ENCODE data around the gene TNIK.

Gene TNIK

DNA sequence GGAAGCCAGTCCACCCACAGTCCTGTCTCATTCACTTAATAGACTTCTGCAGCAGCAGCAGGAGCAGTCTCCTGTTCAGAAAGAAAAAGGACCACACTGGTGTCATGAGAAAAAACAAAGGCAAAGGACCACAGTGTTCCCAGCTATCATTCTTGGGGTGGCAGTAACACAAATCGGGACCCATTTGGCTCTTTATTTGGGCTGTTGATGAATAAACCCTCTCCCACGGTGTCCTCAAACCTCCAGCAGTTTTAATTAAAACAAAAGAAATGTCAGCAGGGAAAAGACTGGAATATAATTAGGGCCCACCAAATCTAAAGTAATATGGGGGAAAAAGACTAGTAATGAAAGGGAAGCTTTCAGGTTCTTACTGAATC, 223.2 kb downstream of the TNIK start:
- no peaks in the 10 kb centered on the region for H3K27me3 ChIP-seq (ENCODE audit: control insufficient read depth, low read length)
- no peaks in the 10 kb centered on the region for H3K79me2 ChIP-seq (ENCODE audit: control insufficient read depth, low read length)
- H3K4me3 ChIP-seq (ENCODE audit: low read length) = no peak overlapping the region
- H4K20me1 ChIP-seq (ENCODE audit: control insufficient read depth, insufficient read depth, low read depth, low read length) = no peaks in the 10 kb centered on the region
- H3F3A ChIP-seq (ENCODE audit: control insufficient read depth, insufficient read depth) = no peaks in the 10 kb centered on the region
- no peaks in the 10 kb centered on the region for H3K9me3 ChIP-seq (ENCODE audit: control insufficient read depth, insufficient read depth, low read length)
- H3K4me2 ChIP-seq (ENCODE audit: low read length) = no peak overlapping the region
- H3K4me1 ChIP-seq (ENCODE audit: control insufficient read depth, low read length) = no peaks in the 10 kb centered on the region
- H3K36me3 ChIP-seq (ENCODE audit: control insufficient read depth, low read length) = no peaks in the 10 kb centered on the region
- TF ChIP-seq EZH2phosphoT487 (IDR thresholded peaks at IDR 0.05; ENCODE audit: borderline replicate concordance, low read length) (no peak), CTCF (IDR thresholded peaks at IDR 0.05; ENCODE audit: low read depth, low read length, poor library complexity, severe bottlenecking) (no peak)
- no peaks in the 10 kb centered on the region for H3K9me2 ChIP-seq (replicated peaks; ENCODE audit: control insufficient read depth, low read length)
- H3K27ac ChIP-seq (ENCODE audit: low read depth, low read length) = no peak overlapping the region

DNA sequence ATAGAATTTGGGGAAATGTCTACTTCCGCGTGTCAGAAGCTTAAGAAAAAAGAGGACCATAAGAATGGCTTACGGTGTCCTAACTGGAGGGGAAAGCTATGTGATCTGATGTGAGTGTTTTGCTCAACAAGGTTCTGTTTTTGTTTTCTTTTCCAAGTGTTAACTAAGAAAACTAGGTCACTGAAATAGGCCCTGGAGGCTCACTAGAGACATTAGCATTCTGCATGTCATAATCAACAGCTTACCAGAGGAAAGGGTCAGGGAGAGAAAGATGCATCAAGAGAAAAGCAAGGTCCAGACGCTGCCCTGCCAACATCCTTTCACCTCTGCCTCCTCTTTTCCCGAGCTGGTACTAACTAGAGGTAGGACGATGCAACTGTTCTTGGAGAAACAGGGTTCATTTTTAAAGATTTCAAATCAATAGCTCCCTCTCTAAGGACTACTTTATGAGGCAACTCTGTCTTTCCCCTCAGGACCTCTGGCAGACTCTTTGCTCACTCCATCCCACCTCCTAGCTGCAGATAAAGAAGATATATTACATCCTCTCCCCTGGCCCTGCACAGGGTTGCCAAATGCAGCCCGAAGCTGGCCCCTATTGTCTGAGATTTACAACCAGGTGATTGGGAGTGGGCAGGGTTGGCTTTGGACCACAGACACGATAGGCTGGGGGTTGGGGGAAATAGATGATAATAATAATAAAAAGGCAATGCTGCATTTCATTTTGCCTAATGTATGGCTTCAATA, 223.8 kb downstream of the TNIK start:
- no peak overlapping the region for H3K4me3 ChIP-seq (ENCODE audit: low read length)
- no peaks in the 10 kb centered on the region for H3K27me3 ChIP-seq (ENCODE audit: control insufficient read depth, low read length)
- no peaks in the 10 kb centered on the region for H4K20me1 ChIP-seq (ENCODE audit: control insufficient read depth, insufficient read depth, low read depth, low read length)
- no peaks in the 10 kb centered on the region for H3K4me1 ChIP-seq (ENCODE audit: control insufficient read depth, low read length)
- no peaks in the 10 kb centered on the region for H3K9me2 ChIP-seq (replicated peaks; ENCODE audit: control insufficient read depth, low read length)
- H3K4me2 ChIP-seq (ENCODE audit: low read length) = no peak overlapping the region
- H3F3A ChIP-seq (ENCODE audit: control insufficient read depth, insufficient read depth) = no peaks in the 10 kb centered on the region
- no peaks in the 10 kb centered on the region for H3K79me2 ChIP-seq (ENCODE audit: control insufficient read depth, low read length)
- TF ChIP-seq CTCF (IDR thresholded peaks at IDR 0.05; ENCODE audit: low read depth, low read length, poor library complexity, severe bottlenecking) = no peak
- no peak for TF ChIP-seq EZH2phosphoT487 (IDR thresholded peaks at IDR 0.05; ENCODE audit: borderline replicate concordance, low read length)
- H3K9me3 ChIP-seq (ENCODE audit: control insufficient read depth, insufficient read depth, low read length) = no peaks in the 10 kb centered on the region
- no peak overlapping the region for H3K27ac ChIP-seq (ENCODE audit: low read depth, low read length)
- H3K36me3 ChIP-seq (ENCODE audit: control insufficient read depth, low read length) = no peaks in the 10 kb centered on the region

DNA sequence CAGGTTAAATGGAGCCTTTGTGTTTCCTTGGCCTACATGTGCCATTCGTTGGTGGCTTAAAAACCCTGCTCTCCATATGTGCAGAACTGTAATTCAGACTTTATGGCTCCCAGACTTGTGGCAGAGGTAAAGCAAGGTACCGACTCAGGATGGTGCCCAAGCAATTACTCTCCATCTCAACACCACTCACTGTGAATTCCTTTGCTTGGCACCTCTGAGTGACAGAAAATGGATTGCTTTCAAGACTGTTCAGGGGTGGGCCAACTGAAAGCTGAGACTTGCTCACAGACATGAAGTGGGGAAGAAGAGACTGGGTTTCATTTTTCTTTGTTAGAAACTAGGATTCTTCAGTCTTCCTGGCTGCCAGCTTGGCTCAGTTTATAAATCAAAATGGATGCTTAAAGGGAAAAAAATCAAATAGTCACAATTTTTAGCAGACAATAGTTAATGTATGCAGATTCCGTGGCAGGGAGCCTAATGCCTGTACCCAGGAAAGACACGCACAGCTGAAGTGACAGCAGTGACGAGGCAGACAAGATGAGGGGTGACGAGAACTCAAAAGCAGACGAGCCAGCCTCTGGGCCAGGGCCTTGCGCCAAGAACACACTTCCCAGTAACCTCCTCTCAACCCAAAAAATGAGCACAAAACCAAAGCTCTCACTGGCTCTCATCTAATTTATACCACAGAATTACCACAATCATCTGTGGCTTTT, 225.8 kb downstream of the TNIK start:
- Histone ChIP-seq H4K20me1 (ENCODE audit: control insufficient read depth, insufficient read depth, low read depth, low read length) (no peaks in the 10 kb centered on the region), H3K4me3 (ENCODE audit: low read length) (no peak overlapping the region), H3K9me3 (ENCODE audit: control insufficient read depth, insufficient read depth, low read length) (no peaks in the 10 kb centered on the region), H3K9me2 (replicated peaks; ENCODE audit: control insufficient read depth, low read length) (no peaks in the 10 kb centered on the region), H3F3A (ENCODE audit: control insufficient read depth, insufficient read depth) (no peaks in the 10 kb centered on the region), H3K27ac (ENCODE audit: low read depth, low read length) (no peak overlapping the region), H3K79me2 (ENCODE audit: control insufficient read depth, low read length) (no peaks in the 10 kb centered on the region), H3K4me2 (ENCODE audit: low read length) (no peak overlapping the region), H3K36me3 (ENCODE audit: control insufficient read depth, low read length) (no peaks in the 10 kb centered on the region), H3K27me3 (ENCODE audit: control insufficient read depth, low read length) (no peaks in the 10 kb centered on the region), H3K4me1 (ENCODE audit: control insufficient read depth, low read length) (no peaks in the 10 kb centered on the region)
- no peak for TF ChIP-seq EZH2phosphoT487 (IDR thresholded peaks at IDR 0.05; ENCODE audit: borderline replicate concordance, low read length)
- no peak for TF ChIP-seq CTCF (IDR thresholded peaks at IDR 0.05; ENCODE audit: low read depth, low read length, poor library complexity, severe bottlenecking)

All from DOHH2 (cell line).